Glutamatergic neuron (in vitro differentiated cells): ENCODE measurements around the gene FITM2. TPM values are rescaled to one million over a fixed set of nuclear protein-coding genes. Genes with fewer than 3 reads are reported as not detected.

ENCODE experiments used
- DNase-seq: peaks from one replicate; pipeline ENCODE4 v3.0.0; 2022
- H3K27ac Mint-ChIP-seq: one replicate; pipeline ENCODE4 v1.8.0; 2020; ENCODE audit warnings: mild to moderate bottlenecking, mixed read lengths, inconsistent platforms; ENCODE audit not compliant: unreplicated experiment
- H3K27me3 Mint-ChIP-seq: one replicate; pipeline ENCODE4 v1.8.0; 2020; ENCODE audit warnings: mild to moderate bottlenecking, moderate library complexity, mixed read lengths, inconsistent platforms; ENCODE audit not compliant: unreplicated experiment
- H3K36me3 Mint-ChIP-seq: one replicate; pipeline ENCODE4 v1.8.0; 2020; ENCODE audit warnings: mild to moderate bottlenecking, mixed read lengths, inconsistent platforms; ENCODE audit not compliant: unreplicated experiment
- H3K4me1 Mint-ChIP-seq: one replicate; pipeline ENCODE4 v1.8.0; 2020; ENCODE audit warnings: mild to moderate bottlenecking, low read depth, mixed read lengths, inconsistent platforms; ENCODE audit not compliant: unreplicated experiment
- H3K4me3 Mint-ChIP-seq: one replicate; pipeline ENCODE4 v1.8.0; 2020; ENCODE audit warnings: mild to moderate bottlenecking, mixed read lengths, inconsistent platforms; ENCODE audit not compliant: unreplicated experiment
- H3K9me3 Mint-ChIP-seq: one replicate; pipeline ENCODE4 v1.8.0; 2020; ENCODE audit warnings: mild to moderate bottlenecking, moderate library complexity, mixed read lengths, inconsistent platforms; ENCODE audit not compliant: unreplicated experiment
- CTCF ChIP-seq: fragments of 200-600 bp; sonication (generic); IDR thresholded peaks from one replicate; pipeline ENCODE4 v1.5.0; 2021; ENCODE audit not compliant: partially characterized antibody, unreplicated experiment
- total RNA-seq: library from RNA; stranded (reverse); fragmentation: NEBNext Ultra II Directional; extraction: Animal tissue kit (Norgen Biotek cat#: 25700); gene quantifications from one replicate; pipeline ENCODE4 v1.2.1, GENCODE V29; 2021; ENCODE audit not compliant: unreplicated experiment

The FITM2 gene
- total RNA-seq, 1 donor from 2014 or later, result 6.5 TPM

- no peak overlapping the region for H3K27ac Mint-ChIP-seq
- peaks cover 5% of the 10 kb centered on the region for H3K4me1 Mint-ChIP-seq
- H3K27me3 Mint-ChIP-seq, result no peaks in the 10 kb centered on the region
- peaks cover 2% of the 10 kb centered on the region for H3K9me3 Mint-ChIP-seq
- no peak for DNase-seq
- no peaks in the 10 kb centered on the region for H3K36me3 Mint-ChIP-seq
- H3K4me3 Mint-ChIP-seq, result no peak overlapping the region
- TF ChIP-seq CTCF, result no peak
Observed at GRCh38 chr20:44254073-44254472, 56.9 kb downstream of the FITM2 start.

- H3K27ac Mint-ChIP-seq, result no peak overlapping the region
- H3K4me3 Mint-ChIP-seq, result no peak overlapping the region
- no peak for DNase-seq
- peaks cover 2% of the 10 kb centered on the region for H3K9me3 Mint-ChIP-seq
- H3K36me3 Mint-ChIP-seq, result no peaks in the 10 kb centered on the region
- peaks cover 5% of the 10 kb centered on the region for H3K4me1 Mint-ChIP-seq
- no peak for TF ChIP-seq CTCF
- H3K27me3 Mint-ChIP-seq, result no peaks in the 10 kb centered on the region
Observed at GRCh38 chr20:44253528-44253927, 57.5 kb downstream of the FITM2 start.

Other genes starting within 250 kb of the FITM2 start
- gene JPH2, start 124.0 kb downstream of the FITM2 start, total RNA-seq, result 0.07 TPM
- gene OSER1, start 100.4 kb downstream of the FITM2 start, total RNA-seq, result 31.9 TPM
- gene GDAP1L1, start 63.9 kb downstream of the FITM2 start, total RNA-seq, result 111 TPM
- gene R3HDML, start 25.8 kb upstream of the FITM2 start, total RNA-seq, result not detected
- not detected for gene HNF4A, start 44.5 kb upstream of the FITM2 start, total RNA-seq
- 18.9 TPM for gene TTPAL, start 164.7 kb upstream of the FITM2 start, total RNA-seq
- gene SERINC3, start 210.9 kb upstream of the FITM2 start, total RNA-seq, result 125 TPM